Right lobe of liver (tissue), 4 donors: ENCODE results near the gene NPDC1.

Experiments
- POLR2A ChIP-seq: fragments of 450-650 bp; IDR thresholded peaks from one replicate; pipeline ENCODE4 v1.6.1; 2017; ENCODE audit warnings: antibody characterized with exemption, mild to moderate bottlenecking
- TF ChIP-seq, protein P1 (sequence below), 4 donors: fragments of 200-600 bp in 3 of 4; fragments of 450-650 bp in 1 of 4; IDR thresholded peaks; one replicate each; pipeline versions ENCODE4 v1.5.1 to v1.8.0; 2016 to 2022; ENCODE audit warnings: antibody characterized with exemption in 4 of 4, mild to moderate bottlenecking in 2 of 4
- donor health status: DM: no; HTN: no; CAD: no.
- donor health status: DM: no; HTN: no; CAD: no.
- donor health status: DM: no; HTN: yes; CAD: no.

DNA sequence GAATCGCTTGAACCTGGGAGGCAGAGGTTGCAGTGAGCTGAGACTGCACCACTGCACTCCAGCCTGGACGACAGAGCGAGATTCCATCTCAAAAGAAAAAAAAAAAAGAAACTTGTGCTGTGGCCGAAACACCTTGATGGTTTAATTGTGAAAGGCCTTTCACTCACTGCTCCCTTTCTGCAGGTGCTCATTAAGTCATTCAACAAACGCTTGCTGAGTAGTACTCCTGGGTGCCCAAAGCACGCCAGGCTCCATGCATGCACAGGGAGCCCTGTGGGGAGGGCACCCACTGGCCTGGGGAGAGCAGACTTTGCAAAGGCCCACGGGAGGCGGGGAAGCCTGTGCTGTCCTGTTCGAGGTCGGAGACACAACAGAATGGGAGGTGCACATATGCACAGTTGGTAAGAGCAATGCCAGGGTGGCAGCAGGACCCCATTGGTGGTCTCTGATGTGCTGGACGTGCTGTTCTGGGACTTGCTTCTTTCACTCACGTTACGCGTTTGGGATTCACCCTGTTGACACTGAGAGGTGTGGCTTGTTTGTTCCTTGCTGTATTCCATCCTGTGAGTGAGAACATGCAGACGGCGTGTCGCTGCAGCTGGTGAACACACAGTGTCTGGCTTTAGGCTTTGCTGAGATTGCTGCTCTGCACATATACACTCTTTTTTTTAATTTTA lies 10.9 kb upstream of the NPDC1 start:
- TF ChIP-seq, protein P1, sequence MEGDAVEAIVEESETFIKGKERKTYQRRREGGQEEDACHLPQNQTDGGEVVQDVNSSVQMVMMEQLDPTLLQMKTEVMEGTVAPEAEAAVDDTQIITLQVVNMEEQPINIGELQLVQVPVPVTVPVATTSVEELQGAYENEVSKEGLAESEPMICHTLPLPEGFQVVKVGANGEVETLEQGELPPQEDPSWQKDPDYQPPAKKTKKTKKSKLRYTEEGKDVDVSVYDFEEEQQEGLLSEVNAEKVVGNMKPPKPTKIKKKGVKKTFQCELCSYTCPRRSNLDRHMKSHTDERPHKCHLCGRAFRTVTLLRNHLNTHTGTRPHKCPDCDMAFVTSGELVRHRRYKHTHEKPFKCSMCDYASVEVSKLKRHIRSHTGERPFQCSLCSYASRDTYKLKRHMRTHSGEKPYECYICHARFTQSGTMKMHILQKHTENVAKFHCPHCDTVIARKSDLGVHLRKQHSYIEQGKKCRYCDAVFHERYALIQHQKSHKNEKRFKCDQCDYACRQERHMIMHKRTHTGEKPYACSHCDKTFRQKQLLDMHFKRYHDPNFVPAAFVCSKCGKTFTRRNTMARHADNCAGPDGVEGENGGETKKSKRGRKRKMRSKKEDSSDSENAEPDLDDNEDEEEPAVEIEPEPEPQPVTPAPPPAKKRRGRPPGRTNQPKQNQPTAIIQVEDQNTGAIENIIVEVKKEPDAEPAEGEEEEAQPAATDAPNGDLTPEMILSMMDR (IDR thresholded peaks at IDR 0.05): no peak
- no peak for TF ChIP-seq POLR2A
